GM18511 (cell line): Measurements from ENCODE around the gene GPATCH8.
"Not testable (repeated sequence)": the region's sequence is repeated elsewhere in the genome, so short reads cannot be mapped to it uniquely, and the experiment has no call there.

Source experiments
- ATAC-seq: cut with Tn5 transposase; IDR thresholded peaks from one replicate; pipeline ENCODE4 v1.9.1; 2021; ENCODE audit warnings: mild to moderate bottlenecking, moderate library complexity; ENCODE audit not compliant: unreplicated experiment

Gene GPATCH8

GRCh38 chr17:44398692-44399691 lies 104.2 kb downstream of the GPATCH8 start:
- ATAC-seq = no peak

GRCh38 chr17:44397479-44398440 lies 105.4 kb downstream of the GPATCH8 start:
- ATAC-seq = no peak

- no peak for ATAC-seq
Measured at GRCh38 chr17:44396946-44397345, 106.3 kb downstream of the GPATCH8 start.

- no peak for ATAC-seq
Measured at GRCh38 chr17:44394833-44395232, 108.4 kb downstream of the GPATCH8 start.

GRCh38 chr17:44394112-44394511 lies 109.1 kb downstream of the GPATCH8 start:
- not testable (repeated sequence) for ATAC-seq

- no peak for ATAC-seq
Measured at GRCh38 chr17:44390250-44390870, 112.8 kb downstream of the GPATCH8 start.

DNA sequence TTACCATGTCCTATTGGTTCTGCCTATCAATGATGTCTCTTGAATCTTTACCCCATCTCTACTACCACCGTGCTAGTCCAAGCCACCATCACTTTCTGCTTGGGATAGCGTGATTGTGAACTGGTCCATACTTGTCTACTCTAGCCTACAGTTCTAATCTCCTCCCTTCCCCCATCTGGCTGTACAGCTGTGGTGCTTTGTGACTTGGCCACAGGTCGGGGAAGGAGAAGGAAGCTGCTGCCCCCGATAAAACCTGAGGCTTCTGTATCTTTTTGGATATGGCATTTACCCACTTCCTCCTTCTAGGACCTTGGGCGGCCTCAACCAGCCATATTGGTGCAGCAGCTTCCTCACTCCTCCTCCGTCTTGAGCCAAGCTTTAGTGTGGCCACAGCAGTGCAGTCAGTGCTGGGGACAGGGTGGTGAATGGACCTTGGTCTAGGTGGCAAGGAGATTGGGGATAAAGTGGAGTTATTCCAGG lies 113.4 kb downstream of the GPATCH8 start:
- ATAC-seq = no peak

- no peak for ATAC-seq
Measured at GRCh38 chr17:44389281-44389680, 113.9 kb downstream of the GPATCH8 start, which contains the start of gene ITGA2B. Gene ITGA2B, minus strand, starts transcription at chr17:44389649. Its CDS starts 176 bp downstream, at chr17:44389473.

DNA sequence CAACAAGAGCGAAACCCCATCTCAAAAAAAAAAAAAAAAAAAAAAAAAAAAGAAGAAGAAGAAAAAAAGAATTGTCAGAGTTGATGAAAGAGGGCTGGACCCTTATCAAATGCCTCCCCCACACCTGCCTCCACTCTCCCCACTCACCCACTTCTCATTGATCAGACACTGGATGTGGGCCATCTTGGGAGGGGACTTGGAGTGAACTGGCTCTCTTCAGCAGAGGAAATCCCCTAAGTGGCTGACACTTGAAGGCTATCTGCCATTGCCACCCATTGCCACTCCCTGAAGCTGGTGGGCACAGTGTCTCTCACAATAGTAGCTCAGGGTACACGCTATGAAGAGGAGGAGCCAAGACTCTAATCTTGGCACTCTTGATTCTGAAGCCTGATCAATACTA lies 115.4 kb downstream of the GPATCH8 start:
- no peak for ATAC-seq

GRCh38 chr17:44386182-44386525 lies 117.1 kb downstream of the GPATCH8 start:
- ATAC-seq = no peak

DNA sequence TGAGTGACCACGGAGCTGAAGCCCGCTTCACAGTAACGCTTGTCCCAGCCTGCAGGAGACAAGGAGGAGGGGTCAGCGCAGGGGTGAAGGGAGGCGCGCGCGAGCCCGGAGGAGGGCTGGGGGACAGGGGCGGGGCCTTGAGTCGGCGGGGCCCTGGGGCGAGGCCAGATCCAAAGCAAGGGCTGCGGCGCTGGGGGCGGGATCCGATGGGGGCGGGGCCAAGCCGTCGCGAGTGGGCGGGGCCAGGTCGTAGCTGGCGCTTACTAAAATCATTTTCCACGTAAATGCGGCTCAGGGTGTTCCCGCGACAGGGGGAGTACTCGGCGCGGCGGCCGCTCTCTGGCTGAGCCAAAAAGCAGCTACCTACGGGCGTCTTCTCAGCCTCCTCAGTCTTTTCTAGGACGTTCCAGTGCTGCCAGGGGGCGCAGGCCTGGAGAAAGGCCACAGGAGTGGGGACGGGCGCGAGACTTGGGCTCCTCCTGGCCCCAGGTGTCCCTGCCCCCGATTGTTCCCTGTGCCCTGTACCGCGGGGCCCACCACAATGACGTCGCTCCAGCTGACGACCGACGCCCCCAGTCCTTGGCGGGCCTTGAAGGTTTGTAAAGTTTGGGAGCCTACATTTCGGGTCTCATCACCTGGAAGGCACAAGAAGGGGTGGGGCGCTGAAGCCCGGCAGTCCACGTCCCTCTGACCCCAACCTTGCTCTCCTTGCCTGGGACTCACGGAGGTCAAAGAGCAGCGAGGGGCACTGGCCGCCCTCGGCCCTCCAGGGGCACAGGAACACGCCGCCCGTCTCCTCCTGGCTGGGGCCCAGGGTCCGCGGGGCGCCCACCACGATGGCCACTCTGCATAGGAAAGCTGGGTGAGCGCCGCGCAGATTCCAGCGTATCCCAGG lies 117.7 kb downstream of the GPATCH8 start:
- ATAC-seq = no peak

GRCh38 chr17:44384823-44385286 lies 118.4 kb downstream of the GPATCH8 start:
- ATAC-seq = no peak

DNA sequence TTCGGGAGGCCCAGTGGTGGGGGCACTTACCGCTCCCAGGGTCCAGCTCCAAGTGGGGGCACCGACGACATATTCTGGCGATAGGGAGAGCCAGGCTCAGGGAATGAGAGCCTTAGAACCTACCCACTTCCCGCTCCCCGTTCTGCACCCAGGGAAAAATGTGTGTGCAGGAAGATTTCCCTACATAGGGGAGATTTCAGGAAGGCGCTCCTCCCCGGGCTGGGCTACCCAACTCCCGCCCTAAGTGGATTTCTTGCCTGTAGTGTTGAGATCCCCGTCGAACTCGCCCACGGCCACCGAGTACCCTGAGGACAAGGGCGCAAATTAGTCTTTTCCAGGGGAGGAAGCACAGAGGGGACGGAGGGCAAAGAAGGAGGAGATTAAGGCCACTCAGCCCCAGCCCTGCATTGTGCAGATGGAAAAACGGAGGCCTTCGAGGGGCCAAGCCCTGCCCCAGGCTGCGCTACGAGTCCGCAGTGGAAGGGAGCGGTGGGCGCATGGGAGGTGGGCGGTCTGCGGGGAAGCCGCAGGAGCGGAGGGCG lies 118.9 kb downstream of the GPATCH8 start:
- ATAC-seq = no peak

- no peak for ATAC-seq
Measured at GRCh38 chr17:44383861-44384260, 119.3 kb downstream of the GPATCH8 start.

DNA sequence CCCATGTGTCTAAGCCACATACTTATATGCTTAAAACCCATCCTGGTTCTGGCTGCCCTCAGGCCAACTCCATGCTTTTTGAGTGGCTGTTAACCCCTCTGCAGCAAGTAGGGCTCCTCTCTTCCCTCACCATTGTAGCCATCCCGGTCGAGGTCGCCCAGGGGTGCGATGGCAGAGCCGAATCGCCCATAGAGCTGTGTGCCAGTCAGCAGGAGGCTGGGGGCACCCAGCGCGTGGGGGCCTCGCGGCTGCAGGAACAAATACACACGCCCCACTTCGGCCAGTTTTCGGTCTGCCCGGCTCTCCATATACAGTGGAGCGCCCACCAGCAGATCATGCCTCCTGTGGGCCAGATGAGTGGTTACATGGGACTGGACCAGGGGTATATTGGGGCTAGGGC lies 119.8 kb downstream of the GPATCH8 start:
- ATAC-seq = no peak

DNA sequence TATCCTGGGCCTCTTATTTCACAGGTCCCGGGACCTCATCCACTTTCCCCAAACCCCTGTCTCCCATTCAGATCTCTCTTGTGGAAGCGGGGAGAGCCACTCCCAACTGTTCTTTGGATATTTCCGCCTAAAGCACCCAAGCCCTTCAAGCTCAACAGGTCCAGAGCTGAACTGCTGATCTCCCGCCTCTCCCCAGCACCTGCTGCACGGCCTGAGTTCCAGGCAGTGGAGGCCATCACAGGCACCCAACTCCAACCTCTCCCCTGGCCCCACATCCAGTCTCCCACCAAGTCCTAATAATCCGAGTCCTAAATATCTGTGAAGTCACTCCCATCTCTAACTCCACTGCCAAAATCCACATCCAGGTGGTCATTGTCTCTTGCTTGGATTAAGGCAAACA lies 120.3 kb downstream of the GPATCH8 start:
- ATAC-seq = no peak

DNA sequence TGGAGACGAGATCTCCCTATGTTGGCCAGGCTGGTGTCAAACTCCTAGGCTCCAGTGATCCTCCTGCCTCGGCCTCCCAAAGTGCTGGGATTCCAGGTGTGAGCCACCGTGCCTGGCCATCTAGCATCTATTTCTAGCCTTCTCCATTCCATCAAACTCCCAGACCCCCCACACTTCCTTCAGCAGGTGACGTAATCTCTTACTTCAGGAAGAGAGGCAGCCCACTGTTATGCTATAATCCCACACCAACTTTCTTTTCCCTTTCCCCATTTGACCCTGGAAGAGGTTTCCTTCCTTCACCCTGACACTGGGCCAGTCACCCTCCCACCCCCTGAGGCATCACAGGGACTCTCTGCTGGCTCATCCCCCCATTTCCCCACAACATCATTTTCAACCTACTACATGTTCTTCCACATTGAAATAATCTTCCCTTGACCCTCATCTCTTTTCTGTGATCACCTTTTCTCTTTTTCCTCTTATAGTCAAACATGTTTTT lies 121.3 kb downstream of the GPATCH8 start:
- ATAC-seq = no peak

DNA sequence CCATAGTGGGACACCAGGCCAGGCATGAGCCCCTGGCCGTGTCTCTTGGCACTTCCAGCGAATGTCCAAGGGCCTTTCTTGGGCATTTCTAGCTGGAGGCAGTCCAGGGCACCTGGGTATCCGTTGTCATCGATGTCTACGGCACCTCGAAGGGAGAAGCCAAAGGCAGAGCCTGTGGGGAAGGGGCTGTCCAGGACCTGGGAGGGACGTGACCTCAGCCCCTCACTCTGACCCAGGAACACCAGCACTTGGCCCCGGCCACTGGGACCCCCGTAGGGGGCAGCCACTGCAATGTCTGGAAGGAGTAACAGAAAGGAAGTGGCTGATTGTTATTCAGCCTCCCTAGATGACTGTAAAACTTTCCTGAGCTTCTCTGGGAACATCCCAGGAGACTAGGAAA lies 122.4 kb downstream of the GPATCH8 start:
- no peak for ATAC-seq

- no peak for ATAC-seq
Measured at GRCh38 chr17:44379887-44380286, 123.3 kb downstream of the GPATCH8 start.
